GM12891 (cell line): ENCODE results near the gene SEH1L.

Experiments
- PAX5 ChIP-seq: IDR thresholded peaks from 2 replicates; pipeline ENCODE4 v1.6.1; 2011; ENCODE audit warnings: low read length, moderate library complexity, mild to moderate bottlenecking; ENCODE audit not compliant: insufficient read depth, severe bottlenecking
- POLR2A ChIP-seq: IDR thresholded peaks from 2 replicates; pipeline ENCODE4 v1.6.1; 2011; ENCODE audit warnings: low read depth, low read length, control low read depth
- POLR2AphosphoS5 ChIP-seq: IDR thresholded peaks from 2 replicates; pipeline ENCODE4 v1.6.1; 2011; ENCODE audit warnings: low read depth, low read length, control low read depth
- SPI1 ChIP-seq: IDR thresholded peaks from 2 replicates; pipeline ENCODE4 v1.6.1; 2011; ENCODE audit warnings: low read depth, low read length, control low read depth
- TAF1 ChIP-seq: IDR thresholded peaks from 2 replicates; pipeline ENCODE4 v1.6.1; 2011; ENCODE audit warnings: low read depth, low read length, control low read depth

DNA sequence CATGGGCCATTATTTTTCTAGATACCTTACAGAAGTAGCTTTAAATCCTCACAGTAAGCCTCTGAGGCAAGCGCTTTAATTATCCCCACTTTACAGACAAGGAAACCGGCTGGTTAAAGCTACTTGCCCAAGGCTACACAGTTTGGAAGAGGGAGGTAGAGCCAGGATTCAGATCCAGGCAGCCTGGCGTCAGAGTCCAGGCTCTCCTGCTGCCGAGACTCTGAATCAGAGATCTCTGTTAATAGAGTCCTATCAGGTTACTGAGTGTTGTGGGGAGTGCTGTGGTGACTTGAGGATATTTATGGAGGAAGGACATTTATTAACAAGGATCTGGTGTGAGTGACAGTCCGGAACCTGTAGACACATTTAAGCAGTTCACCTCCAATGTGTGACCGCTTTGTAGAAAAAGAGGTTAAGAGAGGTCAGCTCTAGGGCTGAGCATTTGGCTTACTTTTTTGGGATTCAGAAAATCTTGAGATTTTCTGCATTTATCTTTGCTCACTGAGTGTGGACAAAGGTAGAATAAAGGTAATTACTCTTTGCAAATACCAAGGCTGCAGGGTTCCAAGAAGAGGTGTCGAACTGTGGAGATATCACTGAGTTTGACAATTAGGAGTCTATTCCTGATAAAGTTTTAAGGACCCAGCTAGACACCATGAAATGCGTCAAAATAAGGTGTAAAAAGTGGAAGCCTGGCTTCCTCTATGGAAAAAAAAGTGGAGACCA lies 41.7 kb downstream of the SEH1L start:
- no peak for TF ChIP-seq POLR2A
- TF ChIP-seq POLR2AphosphoS5, result no peak
- TF ChIP-seq TAF1, result no peak
- no peak for TF ChIP-seq PAX5
- no peak for TF ChIP-seq SPI1
